Measurements from ENCODE around the gene SS18L1.

The SS18L1 gene

GRCh38 chr20:62226707-62227590, 83.4 kb downstream of the SS18L1 start:
- TF ChIP-seq CTCF (IDR thresholded peaks at IDR 0.05; ENCODE audit: control extremely low read depth, extremely low read depth, low read depth, missing control alignments), result no peak
- ChIA-PET CTCF (interaction anchor here (1.3 kb wide), 1 partner anchor 9 kb away, joined by 3 read pairs; no protein-coding TSS in a partner anchor), POLR2A (no interaction called here)
- DNase-seq (ENCODE audit: extremely low spot score), result no peak

- DNase-seq (ENCODE audit: extremely low spot score), result no peak
- POLR2A ChIA-PET, result no interaction called here
- CTCF ChIA-PET, result interaction anchor here (1.3 kb wide), 1 partner anchor 9 kb away, joined by 3 read pairs; no protein-coding TSS in a partner anchor
- no peak for TF ChIP-seq CTCF (IDR thresholded peaks at IDR 0.05; ENCODE audit: control extremely low read depth, extremely low read depth, low read depth, missing control alignments)
These were observed 84.0 kb downstream of the SS18L1 start for GRCh38 chr20:62227591-62227976.

- ChIA-PET POLR2A (no interaction called here), CTCF (no interaction called here)
- DNase-seq (ENCODE audit: extremely low spot score), result no peak
- TF ChIP-seq CTCF (IDR thresholded peaks at IDR 0.05; ENCODE audit: control extremely low read depth, extremely low read depth, low read depth, missing control alignments), result no peak
These were observed 84.7 kb downstream of the SS18L1 start for GRCh38 chr20:62227977-62228958.

- ChIA-PET CTCF (no interaction called here), POLR2A (no interaction called here)
- no peak for DNase-seq (ENCODE audit: extremely low spot score)
- TF ChIP-seq CTCF (IDR thresholded peaks at IDR 0.05; ENCODE audit: control extremely low read depth, extremely low read depth, low read depth, missing control alignments), result no peak
These were observed 85.5 kb downstream of the SS18L1 start for GRCh38 chr20:62228982-62229545.

GRCh38 chr20:62229667-62230066, 86.1 kb downstream of the SS18L1 start:
- POLR2A ChIA-PET, result no interaction called here
- DNase-seq (ENCODE audit: extremely low spot score), result no peak
- CTCF ChIA-PET, result no interaction called here
- no peak for TF ChIP-seq CTCF (IDR thresholded peaks at IDR 0.05; ENCODE audit: control extremely low read depth, extremely low read depth, low read depth, missing control alignments)

- TF ChIP-seq CTCF (IDR thresholded peaks at IDR 0.05; ENCODE audit: control extremely low read depth, extremely low read depth, low read depth, missing control alignments), result no peak
- no peak for DNase-seq (ENCODE audit: extremely low spot score)
- ChIA-PET POLR2A (no interaction called here), CTCF (no interaction called here)
These were observed 86.7 kb downstream of the SS18L1 start for GRCh38 chr20:62230276-62230675.

Data from GM10248 (cell line).